HG03064 (cell line): Measurements from ENCODE around the gene CDK14.

Source experiments
- ATAC-seq: cut with Tn5 transposase; IDR thresholded peaks from one replicate; pipeline ENCODE4 v1.9.1; 2021; ENCODE audit warnings: low read depth; ENCODE audit not compliant: unreplicated experiment

CDK14 gene

GRCh38 chr7:90677486-90678404 lies 81.6 kb downstream of the CDK14 start:
- no peak for ATAC-seq

GRCh38 chr7:90678986-90679385 lies 82.9 kb downstream of the CDK14 start:
- no peak for ATAC-seq

- no peak for ATAC-seq
These were observed 84.4 kb downstream of the CDK14 start for GRCh38 chr7:90680484-90680883.

- no peak for ATAC-seq
These were observed 85.4 kb downstream of the CDK14 start for GRCh38 chr7:90681336-90682022.

GRCh38 chr7:90686146-90686545 lies 90.0 kb downstream of the CDK14 start:
- no peak for ATAC-seq

- ATAC-seq: no peak
These were observed 92.7 kb downstream of the CDK14 start for GRCh38 chr7:90688810-90689209.

- no peak for ATAC-seq
These were observed 93.1 kb downstream of the CDK14 start for GRCh38 chr7:90689260-90689659.

- peak; percentile 83 for ATAC-seq
These were observed 94.2 kb downstream of the CDK14 start for GRCh38 chr7:90690159-90690858.

GRCh38 chr7:90692396-90692795 lies 96.3 kb downstream of the CDK14 start:
- no peak for ATAC-seq

GRCh38 chr7:90692947-90693346 lies 96.8 kb downstream of the CDK14 start:
- no peak for ATAC-seq

- no peak for ATAC-seq
These were observed 97.8 kb downstream of the CDK14 start for GRCh38 chr7:90693939-90694338.

GRCh38 chr7:90698616-90699015 lies 102.5 kb downstream of the CDK14 start:
- no peak for ATAC-seq

- no peak for ATAC-seq
These were observed 104.9 kb downstream of the CDK14 start for GRCh38 chr7:90701021-90701420.

- ATAC-seq: no peak
These were observed 105.7 kb downstream of the CDK14 start for GRCh38 chr7:90701771-90702170.

GRCh38 chr7:90705391-90706071 lies 109.4 kb downstream of the CDK14 start:
- ATAC-seq: no peak

GRCh38 chr7:90706072-90706716 lies 110.1 kb downstream of the CDK14 start:
- no peak for ATAC-seq

- peak; percentile 49 for ATAC-seq
These were observed 112.8 kb downstream of the CDK14 start for GRCh38 chr7:90708841-90709317.

- peak; percentile 33 for ATAC-seq
These were observed 113.7 kb downstream of the CDK14 start for GRCh38 chr7:90709501-90710465.

- peak; percentile 2 for ATAC-seq
These were observed 114.3 kb downstream of the CDK14 start for GRCh38 chr7:90710466-90710850.
